Measurements from ENCODE around the gene NADK. TPM values are rescaled to one million over a fixed set of nuclear protein-coding genes. Genes with fewer than 3 reads are reported as not detected.
A peak's percentile ranks its signal among the peaks of the same experiment; 100 is the strongest.

The NADK gene
- total RNA-seq, 4 donors from 2014 or later = 115 to 210 (median 162) TPM

DNA sequence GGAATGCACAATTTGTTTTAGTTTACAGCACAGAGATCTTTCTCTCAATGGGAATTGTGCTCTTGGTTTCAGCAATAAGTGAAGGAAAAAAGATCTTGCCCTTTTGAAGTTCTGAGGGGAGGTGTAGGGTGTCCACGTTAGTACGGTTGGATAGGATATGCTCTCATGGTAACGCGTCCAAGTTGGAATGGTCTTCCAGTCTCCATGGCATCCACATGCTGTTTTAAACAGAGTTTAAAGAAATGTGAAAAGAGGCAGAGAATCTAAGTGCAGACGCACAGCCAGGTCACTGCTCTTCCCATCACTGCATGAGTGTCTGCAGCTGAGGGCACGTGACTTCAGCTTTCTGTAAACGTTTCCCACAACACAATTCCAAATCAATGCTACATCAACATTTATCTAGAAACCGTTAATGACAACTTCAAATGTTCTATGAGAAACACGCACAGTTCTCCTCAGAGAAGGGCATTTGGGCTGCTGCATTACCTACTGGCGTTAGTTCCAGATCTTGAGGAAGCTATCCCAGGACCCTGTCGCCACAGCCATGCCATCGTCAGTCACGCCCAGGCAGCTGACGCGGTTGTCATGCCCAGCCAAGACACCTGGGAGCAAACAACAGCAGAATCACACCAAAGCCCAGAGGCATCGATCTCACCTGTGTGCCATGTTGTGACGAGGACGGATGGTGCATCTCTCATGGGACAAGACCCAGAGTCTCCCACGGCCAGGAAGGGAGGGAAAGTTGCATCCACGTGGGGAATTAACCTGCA lies 8.8 kb upstream of the NADK start:
- Histone ChIP-seq H3K36me3 (peaks cover 0 to 76% (median 0%) of the 10 kb centered on the region in 3 donors), H3K4me3 (no peak overlapping the region), H3K9me3 (no peaks in the 10 kb centered on the region), H3K27me3 (no peaks in the 10 kb centered on the region), H3K4me1 (peaks cover 0 to 18% (median 15%) of the 10 kb centered on the region in 4 donors), H3K27ac (no peak overlapping the region)
- no peak for DNase-seq
- no peak for TF ChIP-seq POLR2A (IDR thresholded peaks at IDR 0.05)

DNA sequence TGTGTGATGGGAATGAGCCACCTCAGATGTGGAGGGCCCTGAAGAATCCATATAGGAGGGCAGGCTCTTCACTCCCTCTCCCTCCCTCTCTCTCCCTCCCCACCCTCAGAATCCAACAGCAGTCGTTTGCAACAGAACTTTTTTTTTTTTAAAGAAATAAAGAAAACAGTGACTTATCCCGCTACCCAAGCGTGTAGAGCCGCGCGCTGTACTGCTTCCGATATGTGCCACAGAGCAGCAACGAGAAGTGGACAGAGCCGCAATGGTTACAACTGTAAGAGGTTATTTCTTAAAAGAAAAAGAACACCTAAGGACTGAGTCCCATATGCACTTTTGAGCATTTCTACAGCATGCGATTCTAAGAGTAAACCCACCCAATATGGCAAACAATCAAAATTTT lies 7.4 kb upstream of the NADK start:
- no peak for DNase-seq
- peaks cover 4 to 32% (median 29%) of the 10 kb centered on the region in 4 donors for H3K4me1 ChIP-seq

DNA sequence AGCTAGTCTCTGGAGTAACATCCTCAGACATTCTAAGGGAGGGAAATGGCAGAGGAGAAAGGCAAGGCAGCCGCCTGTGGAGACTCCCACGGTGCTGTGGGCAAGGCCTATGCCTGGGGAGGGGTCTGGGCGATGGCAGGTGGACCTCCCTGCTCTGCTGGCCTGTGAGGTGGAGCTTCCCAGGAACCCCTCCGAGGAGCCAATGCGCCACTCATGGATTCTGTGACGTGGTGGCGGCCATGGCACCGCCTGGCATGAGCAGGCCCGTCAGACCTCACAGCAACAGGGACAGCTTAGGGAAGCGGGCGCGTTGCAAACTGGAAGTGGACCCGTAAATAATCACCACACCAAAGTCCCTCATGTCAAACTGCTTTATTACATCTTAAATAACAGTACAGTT lies 6.7 kb upstream of the NADK start:
- Histone ChIP-seq H3K27ac (no peak overlapping the region), H3K27me3 (no peaks in the 10 kb centered on the region), H3K4me3 (no peak overlapping the region), H3K9me3 (no peaks in the 10 kb centered on the region), H3K4me1 (peaks cover 10 to 38% (median 35%) of the 10 kb centered on the region in 4 donors), H3K36me3 (peaks cover 0 to 55% (median 0%) of the 10 kb centered on the region in 3 donors)
- no peak for DNase-seq
- no peak for TF ChIP-seq POLR2A (IDR thresholded peaks at IDR 0.05)
- TF ChIP-seq, protein P1, sequence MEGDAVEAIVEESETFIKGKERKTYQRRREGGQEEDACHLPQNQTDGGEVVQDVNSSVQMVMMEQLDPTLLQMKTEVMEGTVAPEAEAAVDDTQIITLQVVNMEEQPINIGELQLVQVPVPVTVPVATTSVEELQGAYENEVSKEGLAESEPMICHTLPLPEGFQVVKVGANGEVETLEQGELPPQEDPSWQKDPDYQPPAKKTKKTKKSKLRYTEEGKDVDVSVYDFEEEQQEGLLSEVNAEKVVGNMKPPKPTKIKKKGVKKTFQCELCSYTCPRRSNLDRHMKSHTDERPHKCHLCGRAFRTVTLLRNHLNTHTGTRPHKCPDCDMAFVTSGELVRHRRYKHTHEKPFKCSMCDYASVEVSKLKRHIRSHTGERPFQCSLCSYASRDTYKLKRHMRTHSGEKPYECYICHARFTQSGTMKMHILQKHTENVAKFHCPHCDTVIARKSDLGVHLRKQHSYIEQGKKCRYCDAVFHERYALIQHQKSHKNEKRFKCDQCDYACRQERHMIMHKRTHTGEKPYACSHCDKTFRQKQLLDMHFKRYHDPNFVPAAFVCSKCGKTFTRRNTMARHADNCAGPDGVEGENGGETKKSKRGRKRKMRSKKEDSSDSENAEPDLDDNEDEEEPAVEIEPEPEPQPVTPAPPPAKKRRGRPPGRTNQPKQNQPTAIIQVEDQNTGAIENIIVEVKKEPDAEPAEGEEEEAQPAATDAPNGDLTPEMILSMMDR (IDR thresholded peaks at IDR 0.05) = no peak

More for the DNA sequence above, 7.4 kb upstream of the NADK start:
- Histone ChIP-seq H3K9me3 (no peaks in the 10 kb centered on the region), H3K4me3 (no peak overlapping the region), H3K27ac (no peak overlapping the region), H3K27me3 (no peaks in the 10 kb centered on the region), H3K36me3 (peaks cover 0 to 62% (median 0%) of the 10 kb centered on the region in 3 donors)
- no peak for TF ChIP-seq POLR2A (IDR thresholded peaks at IDR 0.05)
- TF ChIP-seq, protein P1 (IDR thresholded peaks at IDR 0.05) = no peak

DNA sequence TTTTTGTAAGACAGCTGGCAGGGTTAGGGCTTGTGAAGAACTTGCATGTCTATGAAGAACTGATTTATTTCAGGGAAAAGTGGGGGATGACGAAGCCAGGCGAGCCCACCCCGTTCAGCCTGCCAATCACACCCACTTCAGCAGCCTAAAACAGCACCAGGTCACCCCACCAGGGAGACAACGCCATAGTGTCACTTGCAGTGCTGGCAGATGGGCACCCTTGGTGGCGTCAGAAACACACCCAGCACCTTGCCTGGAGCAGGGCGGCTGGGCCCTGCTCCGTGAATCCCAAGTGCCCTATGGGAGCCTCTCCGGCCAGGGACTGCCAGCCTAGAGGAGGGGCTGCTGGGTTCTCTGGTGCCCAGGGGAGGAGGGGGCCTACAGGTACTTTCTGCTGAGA lies 5.0 kb upstream of the NADK start:
- peak in 1 of 3 donors; percentile 54 for DNase-seq
- peak overlapping the region in 1 of 4 donors; percentile 37 for H3K4me3 ChIP-seq
- H3K27me3 ChIP-seq = no peaks in the 10 kb centered on the region
- peaks cover 0 to 39% (median 0%) of the 10 kb centered on the region in 3 donors for H3K36me3 ChIP-seq
- H3K4me1 ChIP-seq = peaks cover 16 to 53% (median 46%) of the 10 kb centered on the region in 4 donors
- H3K27ac ChIP-seq = peak overlapping the region; percentile 92 to 98 (median 94)
- H3K9me3 ChIP-seq = no peaks in the 10 kb centered on the region
- TF ChIP-seq, protein P1 (IDR thresholded peaks at IDR 0.05) = no peak
- no peak for TF ChIP-seq POLR2A (IDR thresholded peaks at IDR 0.05)

DNA sequence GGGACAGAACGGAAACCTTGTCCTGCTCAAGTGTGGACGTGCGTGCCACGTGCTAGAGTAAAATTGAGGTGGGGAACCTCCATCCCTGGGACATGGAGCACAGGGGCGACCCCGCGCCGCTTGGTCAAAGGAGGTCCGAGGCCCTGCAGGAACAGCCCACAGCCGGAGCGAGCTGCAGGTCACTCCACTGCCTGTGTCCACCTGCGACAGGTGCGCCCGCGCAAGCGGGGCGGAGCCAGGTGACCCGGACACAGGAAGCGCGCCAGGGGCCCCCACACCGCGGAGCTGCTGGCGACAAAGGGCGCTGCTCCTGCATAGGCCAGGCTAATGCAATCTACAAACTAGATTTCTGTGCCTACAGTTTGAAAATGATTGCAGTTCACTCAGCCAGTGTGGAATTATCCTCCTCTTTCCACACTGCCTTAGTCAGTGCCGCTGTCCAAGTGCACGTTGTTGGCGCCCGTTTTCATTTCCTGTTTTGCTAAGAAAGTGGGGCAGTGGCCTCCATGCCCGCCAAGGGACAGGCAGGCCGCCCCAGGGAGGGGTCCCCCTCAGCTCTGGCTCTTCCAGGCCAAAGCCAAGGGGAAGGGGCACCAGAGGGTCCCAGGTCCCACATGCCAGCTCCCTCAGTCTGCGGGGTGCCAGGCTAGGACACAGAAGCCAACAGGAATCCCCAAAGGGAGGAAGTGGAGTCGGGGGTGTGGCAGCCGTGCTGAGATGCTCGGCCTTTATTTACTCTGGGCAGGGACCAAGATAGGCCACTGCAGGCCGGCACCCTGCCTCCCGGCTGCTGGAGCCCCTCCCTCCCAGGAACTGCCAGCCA lies 4.3 kb upstream of the NADK start:
- peak; percentile 63 to 85 (median 85) for DNase-seq
- Histone ChIP-seq H3K9me3 (no peaks in the 10 kb centered on the region), H3K4me3 (peak overlapping the region; percentile 12 to 38 (median 34)), H3K27me3 (no peaks in the 10 kb centered on the region), H3K4me1 (peaks cover 16 to 55% (median 46%) of the 10 kb centered on the region in 4 donors), H3K36me3 (peaks cover 0 to 32% (median 0%) of the 10 kb centered on the region in 3 donors), H3K27ac (peak overlapping the region; percentile 92 to 98 (median 94))
- TF ChIP-seq POLR2A (IDR thresholded peaks at IDR 0.05) = peak in 1 of 2 donors; percentile 24
- TF ChIP-seq, protein P1 (IDR thresholded peaks at IDR 0.05) = no peak
